Activated CD4-positive, CD25-positive, alpha-beta regulatory T cell treated with anti-CD3 and anti-CD28 coated beads, Interleukin-2, amount 50 U/mL, for 16 hours (primary cell): ENCODE data around the gene SIX2.
"Not testable (repeated sequence)": the region's sequence is repeated elsewhere in the genome, so short reads cannot be mapped to it uniquely, and the experiment has no call there.

Source experiments
- DNase-seq: peaks from one replicate; pipeline ENCODE4 v3.0.0-alpha.2; 2020; ENCODE audit warnings: low read depth, low spot score

The SIX2 gene

DNA sequence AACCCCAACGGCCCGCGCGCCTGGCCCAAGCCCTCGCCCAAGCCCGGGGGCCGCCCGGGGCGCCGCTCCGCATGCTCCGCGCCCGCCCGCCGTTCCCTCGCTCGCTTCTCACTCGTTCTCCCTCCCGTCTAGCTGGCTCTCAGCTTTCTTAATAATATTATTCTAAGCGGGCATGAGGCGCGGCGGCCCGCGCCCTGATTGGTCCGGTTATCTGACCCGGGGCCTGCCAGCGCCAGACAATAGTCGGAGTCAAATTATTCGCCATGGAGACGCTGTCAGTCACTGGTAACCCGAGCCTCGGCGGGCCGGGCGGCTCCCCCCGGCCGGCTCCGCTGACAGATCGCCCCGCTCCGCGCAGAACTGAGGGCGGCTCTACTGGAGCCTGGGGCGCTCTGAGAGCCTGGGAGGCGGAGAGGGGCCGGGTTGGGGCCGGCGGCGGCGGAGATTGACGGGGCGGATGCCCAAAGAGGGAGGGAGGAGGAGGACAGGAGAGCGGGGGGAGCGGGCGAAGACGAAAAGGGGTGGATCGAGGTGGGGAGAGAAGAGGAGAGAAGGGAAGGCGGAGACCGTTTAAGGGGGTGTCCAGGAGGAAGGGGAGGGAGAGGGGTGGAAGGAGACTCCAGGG, at the start of gene SIX2:
Gene SIX2 (minus strand): TSS at position 150 of the 625 bp plus-strand sequence. CDS start 342 bp downstream, outside the sequence.
- no peak for DNase-seq

DNA sequence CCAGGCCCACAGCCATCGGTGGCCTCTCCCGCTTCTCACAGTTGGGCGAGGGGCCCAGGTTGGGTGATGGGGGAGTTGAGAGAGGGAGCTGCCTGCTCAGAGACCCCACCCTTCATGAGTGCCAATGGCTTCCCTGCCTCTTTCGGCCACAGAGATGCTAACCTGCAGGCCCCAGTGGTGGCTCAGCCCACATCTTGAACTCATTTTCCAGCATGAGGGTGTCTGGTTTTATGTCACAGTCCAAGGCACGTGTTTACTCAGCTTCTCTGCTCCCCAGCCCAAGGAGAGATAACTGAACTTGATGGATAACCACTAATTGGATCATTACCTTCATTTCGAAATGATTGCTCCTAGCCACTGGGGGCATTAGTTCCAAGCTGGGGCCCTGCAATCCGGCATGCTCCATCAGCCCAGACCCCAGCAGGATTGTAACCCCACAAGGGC, 45.9 kb upstream of the SIX2 start:
- DNase-seq = no peak

DNA sequence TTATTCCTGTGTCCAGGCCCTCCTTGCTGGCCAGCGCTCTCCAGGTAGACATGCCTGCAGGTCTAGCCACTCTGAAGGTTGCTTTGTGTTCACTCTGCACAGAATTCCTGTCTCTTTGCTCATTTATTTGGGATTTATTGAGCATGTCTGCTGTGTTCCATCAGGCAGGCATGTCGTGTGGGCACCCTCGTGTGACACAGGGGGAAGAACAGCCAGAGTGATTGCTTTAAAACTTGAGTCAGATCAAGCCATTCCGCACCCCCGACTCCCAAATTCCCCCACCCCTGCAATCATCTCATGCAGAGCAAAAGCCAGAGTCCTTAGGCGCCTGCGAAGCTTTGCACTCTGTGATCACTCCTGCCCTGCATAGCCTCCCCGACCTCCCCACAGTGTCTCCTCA, 44.7 kb upstream of the SIX2 start:
- no peak for DNase-seq

DNA sequence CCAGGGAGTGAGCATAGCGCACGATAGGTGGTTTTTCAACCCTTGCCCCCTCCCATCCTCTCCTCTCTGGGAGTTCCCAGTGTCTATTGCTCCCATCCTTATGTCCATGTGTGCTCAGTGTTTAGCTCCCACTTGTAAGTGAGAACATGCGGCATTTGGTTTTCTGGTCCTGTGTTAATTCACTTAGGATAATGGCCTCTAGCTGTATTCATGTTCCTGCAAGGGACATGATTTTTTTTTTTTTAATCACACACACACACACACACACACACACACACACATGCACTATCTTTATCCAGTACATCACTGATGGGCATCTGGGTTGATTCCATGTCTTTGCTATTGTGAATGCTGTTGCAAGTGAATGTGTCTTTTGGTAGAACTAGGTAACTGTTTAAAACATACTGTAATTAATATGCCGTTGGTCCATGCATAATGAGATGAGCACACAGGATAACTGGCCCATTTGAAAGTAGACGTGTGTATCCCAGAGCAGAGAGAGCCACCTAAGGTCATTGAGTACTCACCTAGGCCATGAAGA, 43.2 kb upstream of the SIX2 start:
- DNase-seq = no peak

DNA sequence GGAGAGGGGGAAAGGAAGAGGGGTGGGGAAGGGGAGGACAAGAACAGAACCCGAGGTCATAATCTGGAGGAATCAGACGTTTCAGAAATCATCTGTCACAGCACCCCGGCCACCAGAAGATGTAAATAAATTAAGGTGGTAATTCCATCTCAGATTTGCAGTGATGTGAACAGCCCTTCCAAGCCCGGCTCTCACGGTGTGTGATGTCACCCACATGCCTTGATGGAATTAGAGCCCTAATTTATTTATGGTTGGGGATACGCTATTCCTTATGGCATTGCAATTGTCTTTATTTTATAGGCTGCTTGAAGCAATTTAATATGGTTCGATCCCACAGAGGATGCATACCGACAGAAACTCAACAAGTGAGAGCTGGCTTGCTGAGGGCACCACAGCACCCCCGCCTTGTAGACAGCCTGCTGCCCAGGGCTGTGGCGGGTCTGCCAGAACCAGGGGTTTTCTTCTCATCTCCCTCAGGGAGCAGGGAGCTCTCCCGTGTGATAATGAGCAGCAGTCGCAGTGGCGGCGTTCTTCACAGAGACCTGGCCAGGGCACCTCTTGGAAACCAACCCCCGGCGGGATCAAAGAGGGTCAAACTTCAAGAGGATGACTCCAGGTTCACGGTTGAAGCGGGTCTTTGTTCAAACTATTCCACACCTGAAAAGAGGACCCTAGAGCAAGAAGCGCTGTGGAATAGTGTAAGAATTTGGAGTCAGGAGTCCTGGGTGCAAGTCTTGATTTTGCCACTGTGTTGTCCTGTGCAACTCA, 40.5 kb upstream of the SIX2 start:
- DNase-seq = no peak

DNA sequence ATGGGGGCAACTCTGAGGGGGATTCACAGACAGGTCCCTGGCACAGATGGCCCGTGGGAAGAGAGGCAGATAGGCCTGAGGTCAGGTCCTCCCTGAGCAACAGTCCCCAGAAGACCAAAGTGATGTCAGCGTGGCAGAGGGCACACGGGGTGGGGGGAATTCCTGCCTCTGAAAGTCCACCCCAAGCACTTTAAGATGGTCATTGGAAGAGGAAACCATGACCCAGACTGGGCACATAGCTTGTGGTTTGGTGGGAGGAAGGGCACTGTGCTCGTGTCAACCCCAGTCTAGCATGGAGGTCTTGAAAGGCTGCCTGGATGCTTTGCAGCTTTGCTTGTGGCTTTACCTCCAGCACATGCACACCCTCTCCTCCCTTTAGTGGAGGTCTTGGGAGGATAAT, 38.0 kb upstream of the SIX2 start:
- no peak for DNase-seq

DNA sequence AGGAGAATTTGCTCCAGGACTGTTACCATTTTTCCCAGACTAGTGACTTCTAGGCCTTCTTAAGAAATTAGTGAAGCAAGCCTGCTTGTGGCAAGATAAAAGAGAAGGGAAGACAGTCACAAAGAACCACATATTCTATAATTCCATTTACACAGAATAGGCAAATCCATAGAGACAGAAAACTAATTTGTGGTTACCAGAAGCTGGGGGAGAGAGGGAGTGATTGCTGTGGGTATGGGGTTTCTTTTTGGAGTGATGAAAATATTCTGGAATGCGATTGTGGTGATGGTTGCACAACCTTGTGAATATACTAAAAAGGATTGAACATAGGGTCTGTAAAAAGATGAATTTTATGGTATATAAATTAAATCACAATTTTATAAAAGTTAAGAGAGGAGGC, 37.5 kb upstream of the SIX2 start:
- no peak for DNase-seq

DNA sequence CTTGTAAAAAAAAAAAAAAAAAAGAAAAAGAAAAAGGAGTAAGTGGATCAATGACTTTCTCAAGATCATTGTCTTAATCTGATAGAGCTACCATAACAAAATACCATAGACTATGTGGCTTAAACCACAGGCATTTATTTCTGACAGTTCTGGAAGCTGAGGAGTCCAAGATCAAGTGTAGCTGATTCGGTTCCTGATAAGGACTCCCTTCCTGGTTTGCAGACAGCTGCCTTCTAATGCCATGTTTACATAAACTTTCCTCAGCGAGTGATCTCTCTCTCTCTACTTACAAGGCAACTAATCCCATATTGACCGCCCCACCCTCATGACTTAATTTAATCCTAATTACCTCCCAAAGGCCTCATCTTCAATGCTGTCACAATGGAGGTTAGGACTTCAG, 36.5 kb upstream of the SIX2 start:
- no peak for DNase-seq

DNA sequence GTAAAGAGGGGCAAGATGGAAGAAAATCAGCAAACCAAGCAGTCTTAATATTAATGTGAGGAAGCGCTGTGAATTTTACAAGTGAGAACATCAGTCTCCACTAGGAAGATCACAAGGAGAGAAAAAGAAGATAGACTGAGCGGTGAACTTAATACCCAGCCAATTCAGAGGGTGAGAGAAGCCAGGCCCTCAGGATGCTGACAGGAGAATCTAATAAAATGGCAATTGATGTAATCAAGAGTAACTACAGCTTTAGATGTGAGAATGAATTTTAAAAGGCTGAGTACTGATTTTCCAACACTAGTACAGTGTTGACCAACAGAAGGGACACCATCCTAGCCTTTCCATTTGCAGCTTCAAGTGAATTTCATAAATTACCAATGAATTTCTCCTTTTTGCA, 35.7 kb upstream of the SIX2 start:
- DNase-seq = no peak

DNA sequence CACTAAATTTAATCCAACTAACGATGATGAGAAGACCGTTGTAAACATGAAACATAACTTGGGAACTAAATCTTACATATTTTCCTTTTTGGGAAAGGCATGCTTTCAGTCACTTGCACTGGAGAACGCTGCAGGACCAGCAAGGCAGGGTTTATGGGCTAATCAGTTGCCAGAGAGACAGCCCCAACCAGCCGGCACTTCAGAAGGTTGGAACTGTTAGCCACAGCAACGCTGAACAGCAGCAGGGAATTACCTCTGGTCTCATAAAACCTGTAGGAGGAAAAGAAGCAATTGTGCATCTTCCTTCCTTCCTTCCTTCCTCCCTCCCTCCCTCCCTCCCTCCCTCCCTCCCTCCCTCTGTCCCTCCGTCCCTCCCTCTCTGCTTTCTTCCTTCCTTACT, 33.9 kb upstream of the SIX2 start:
- no peak for DNase-seq

DNA sequence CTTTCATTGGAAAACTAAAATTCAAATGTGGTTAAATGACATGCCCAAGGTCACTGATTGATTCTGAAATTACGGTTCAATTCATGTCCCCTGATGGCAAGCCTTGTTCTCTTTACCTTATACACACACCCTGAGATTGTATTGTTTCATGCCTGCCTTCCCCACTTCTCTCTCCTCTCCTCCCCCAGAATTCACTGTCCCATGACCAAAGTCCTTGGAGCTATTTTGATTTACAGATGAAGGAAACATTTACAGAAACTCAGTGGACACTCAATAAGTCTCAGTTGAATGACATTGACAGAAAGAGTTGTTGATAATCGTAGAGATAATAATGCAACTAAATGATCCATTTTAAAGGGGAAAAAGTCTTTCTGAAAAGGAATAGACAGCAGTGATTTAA, 33.1 kb upstream of the SIX2 start:
- DNase-seq = no peak

DNA sequence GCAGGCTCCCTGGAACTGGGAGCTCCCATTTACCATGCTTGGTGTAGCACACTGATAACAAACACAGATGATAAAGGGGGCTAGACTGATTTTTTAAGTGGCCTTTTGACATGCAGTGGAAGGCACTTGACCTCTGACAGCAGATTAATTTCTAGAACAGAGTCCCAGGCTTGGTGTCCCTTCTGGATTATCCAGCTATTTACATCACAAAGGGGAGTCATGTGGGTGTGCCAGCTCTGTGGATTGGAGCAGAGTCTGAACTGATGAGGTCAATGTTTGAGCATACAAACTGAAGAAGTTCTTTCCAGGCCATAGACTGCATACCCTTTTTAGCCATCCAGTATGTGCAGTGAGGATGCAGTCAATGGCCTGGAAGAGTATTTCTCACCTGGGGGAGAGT, 31.5 kb upstream of the SIX2 start:
- no peak for DNase-seq

DNA sequence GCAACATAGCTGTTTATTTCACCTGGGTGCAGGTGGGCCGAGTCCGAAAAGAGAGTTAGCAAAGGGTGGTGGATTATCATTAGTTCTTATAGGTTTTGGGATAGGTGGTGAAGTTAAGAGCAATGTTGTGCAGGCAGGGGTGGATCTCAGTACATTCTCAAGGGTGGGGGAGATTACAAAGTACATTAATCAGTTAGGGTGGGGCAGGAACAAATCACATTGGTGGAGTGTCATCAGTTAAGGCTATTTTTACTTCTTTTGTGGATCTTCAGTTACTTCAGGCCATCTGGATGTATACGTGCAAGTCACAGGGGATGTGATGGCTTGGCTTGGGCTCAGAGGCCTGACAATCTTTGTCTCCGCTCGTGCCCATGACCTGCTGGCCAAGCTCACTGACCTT, 30.6 kb upstream of the SIX2 start:
- not testable (repeated sequence) for DNase-seq

DNA sequence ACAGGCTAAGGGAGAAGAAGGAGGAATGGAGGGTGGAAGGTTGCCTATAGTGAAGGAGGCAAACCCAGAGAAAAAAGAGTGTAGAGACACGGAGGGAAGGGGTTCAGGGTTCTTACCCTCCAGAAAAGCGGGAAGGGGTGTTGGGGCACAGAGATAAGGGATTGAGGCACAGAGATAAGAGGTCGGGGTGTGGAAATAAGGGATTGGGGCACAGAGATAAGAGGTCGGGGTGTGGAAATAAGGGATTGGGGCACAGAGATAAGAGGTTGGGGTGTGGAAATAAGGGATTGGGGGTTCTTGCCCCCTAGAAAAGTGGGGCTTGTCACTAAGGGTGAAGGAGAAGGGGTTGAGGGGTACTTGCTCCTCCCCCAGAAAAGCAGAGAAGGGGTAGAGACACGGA, 29.6 kb upstream of the SIX2 start:
- DNase-seq = not testable (repeated sequence)

DNA sequence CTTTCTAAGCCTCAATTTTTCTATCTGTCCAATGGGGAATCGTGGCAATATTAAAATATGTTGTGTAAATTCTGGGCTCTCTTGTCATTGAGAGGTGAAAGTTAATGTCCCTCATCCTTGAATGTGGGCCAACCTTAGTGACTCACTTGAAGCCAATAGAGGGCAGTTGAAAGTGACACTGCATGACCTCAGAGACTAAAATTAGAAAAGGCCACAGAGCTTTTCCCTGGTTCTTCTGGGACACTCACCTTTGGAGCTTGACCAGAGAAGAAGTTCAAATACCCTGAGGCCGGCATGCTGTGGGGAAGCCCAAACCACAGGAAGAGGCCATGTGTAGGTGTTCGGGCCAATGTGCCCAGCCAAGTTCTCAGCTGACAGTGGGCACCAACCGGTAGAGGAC, 24.1 kb upstream of the SIX2 start:
- DNase-seq = no peak

DNA sequence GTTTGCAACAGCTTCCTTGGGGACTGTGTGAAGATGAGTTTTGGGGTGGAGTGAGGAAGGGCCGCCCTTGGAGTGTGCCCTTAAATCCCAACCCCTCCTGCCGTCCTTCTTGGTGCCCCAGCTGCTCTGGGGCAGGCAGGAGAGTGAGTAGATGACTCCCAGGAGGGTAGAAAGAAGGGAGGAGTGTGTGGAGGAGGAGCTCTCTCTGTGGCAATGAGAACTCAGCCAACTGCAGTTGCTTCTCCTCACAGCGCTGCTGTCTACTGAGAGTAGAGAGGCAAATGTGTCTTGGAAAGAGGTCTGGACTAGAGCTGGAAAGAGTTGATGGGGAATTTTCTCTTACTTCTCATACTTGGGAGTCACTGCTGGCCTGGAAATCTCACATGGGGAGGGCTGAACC, 21.8 kb upstream of the SIX2 start:
- DNase-seq = no peak

DNA sequence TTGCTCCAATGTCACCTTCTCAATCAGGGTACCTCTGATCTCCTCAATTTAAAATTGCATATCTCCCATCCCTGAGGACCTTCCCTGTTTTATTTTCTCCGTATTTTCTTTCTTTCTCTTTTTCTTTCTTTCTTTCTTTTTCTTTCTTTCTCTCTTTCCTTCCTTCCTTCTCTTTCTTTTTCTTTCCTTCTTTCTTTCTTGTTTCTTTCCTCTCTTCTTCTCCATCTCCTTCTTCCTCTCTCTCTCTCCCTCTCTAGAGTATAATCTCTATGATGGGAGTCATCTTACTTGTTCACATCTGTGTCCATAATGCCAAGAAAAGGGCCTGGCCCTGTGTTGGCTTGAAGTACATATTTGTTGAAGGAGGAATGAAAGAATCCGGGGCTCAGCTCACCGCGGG, 21.3 kb upstream of the SIX2 start:
- DNase-seq = no peak

DNA sequence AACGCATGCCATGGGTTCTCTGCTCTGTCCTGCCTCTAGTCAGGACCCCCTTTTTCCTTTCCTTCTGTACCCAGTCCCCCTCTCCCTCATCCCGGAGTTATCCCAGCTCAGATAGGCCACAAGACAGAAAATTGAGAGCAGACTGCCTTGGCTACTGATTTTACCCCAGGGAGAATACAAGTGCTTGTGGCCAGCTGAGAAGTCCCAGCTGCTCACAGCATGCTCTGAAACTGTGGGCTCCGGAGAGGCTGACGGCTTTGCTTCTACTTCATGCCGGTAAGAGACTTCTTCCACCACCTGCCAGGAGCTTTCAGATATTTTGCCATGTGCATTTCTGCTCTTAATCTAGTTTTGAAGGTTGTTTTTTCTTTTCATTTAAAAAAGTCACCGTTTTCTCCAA, 20.0 kb upstream of the SIX2 start:
- no peak for DNase-seq

DNA sequence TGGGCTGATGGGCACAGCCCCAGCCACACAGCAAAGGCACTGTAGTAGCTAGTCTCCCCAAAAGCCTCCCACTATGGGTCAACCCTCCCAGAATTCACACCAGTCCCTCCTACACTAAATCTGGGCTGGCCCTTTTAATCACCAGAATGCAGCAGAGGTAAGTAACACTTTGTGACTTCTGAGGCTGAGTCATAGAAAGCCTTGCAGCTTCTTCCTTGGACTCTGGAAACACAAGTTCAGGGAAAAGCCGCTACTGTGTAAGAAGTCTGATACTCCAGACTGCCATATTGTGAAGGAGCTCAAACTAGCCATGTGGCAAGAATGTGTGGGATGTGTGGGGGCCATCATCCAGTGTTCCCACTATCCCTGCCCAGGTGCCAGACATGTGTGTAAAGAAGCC, 19.0 kb upstream of the SIX2 start:
- no peak for DNase-seq

DNA sequence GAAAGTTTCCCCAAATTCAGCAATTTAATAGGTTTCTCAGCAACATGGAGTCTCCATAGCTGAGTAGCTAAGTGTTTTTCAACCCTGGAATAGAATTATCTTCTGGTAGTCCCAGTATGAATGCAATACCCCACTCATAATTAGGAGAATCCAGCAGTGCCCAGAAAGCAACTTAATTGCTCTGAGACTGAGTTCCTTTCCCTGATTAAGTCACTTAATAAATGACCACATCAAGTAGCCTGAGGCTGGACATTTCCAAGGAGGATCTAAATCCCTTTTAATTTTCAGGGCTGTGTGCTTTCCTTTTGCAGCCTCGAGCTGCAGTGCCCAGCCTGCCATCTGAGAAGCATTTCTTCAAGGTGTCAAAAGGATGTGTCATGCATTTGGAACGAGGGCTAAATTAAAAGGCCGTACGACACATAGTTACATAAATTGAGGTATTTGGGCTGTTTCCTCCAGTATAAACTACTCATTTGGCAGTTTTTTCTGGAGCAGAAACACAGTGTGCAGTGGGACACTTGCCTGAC, 17.7 kb upstream of the SIX2 start:
- no peak for DNase-seq

DNA sequence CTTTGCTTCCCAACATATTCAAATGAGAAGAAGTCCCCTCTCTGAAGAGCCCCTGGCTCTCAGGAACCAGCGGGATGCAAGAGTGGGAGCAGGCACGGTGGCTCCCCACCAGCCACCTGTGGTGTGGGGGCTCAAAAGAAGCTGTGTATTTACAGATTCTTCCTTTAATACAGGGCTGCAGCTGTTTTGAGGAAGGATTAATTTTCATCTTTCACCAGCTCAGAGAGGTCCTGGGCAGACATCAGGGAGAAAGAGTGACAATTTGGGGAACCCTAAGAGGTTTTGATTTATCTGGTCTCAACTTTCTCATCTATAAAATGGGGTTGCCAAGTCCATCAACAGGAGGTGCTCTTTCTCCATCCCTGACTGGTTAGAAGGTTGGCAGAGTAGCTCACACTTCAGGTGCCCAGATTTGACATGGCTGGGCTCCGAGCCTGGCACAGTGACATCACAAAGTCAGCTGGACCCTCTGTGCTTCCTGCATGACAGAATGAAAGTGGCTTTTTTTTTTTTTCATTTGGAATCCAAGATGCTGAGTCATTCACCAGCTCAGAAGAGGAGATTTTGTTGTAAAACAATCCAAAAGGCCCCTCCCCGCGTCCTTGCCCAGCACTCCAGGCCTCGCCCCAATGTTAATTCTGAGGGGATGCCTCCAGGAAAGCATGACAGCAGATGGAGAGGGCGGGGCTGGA, 15.5 kb upstream of the SIX2 start:
- DNase-seq = no peak

DNA sequence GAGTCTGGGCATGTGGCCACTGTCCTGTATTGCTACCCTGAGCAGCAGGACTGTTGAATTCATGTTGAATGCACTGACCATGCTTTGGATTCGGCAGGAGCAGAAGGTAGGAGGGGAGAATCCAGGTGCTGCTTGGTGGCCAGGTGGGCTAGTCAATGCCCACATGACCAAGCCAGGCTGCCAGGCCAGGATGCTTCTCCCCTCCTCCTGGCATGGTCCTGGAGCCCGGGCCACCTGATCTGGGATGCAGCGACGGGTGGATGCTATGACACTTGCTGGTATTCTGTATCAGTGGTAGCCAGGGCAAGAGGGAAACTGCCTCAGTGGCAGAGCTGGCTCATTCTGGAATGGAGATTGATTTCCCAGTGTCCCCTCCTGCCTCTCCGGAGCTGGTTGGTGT, 14.8 kb upstream of the SIX2 start:
- DNase-seq = no peak
